Smooth muscle cell (in vitro differentiated cells): Measurements from ENCODE around the gene GPR39. TPM values are rescaled to one million over a fixed set of nuclear protein-coding genes. Genes with fewer than 3 reads are reported as not detected.

Source experiments
- DNase-seq: peaks from one replicate; lab custom pipeline; 2025; ENCODE audit not compliant: unreplicated experiment; lab: John Stamatoyannopoulos, UW
- H2AFZ ChIP-seq: fragments of 200-600 bp; sonication (generic); 2 replicates; pipeline ENCODE4 v1.6.0; 2016; ENCODE audit warnings: antibody characterized with exemption, low read depth, mild to moderate bottlenecking
- H3F3A ChIP-seq: fragments of 200-600 bp; sonication (generic); 2 replicates; pipeline ENCODE4 v1.6.0; 2017; ENCODE audit warnings: antibody characterized with exemption, low read depth
- H3K27ac ChIP-seq: fragments of 200-600 bp; sonication (generic); 2 replicates; pipeline ENCODE4 v1.5.1; 2016; ENCODE audit warnings: low read depth, mild to moderate bottlenecking
- H3K27me3 ChIP-seq: fragments of 200-600 bp; sonication (generic); 2 replicates; pipeline ENCODE4 v1.6.1; 2016; ENCODE audit warnings: low read depth, mild to moderate bottlenecking
- H3K36me3 ChIP-seq: fragments of 200-600 bp; sonication (generic); 2 replicates; pipeline ENCODE4 v1.5.1; 2016; ENCODE audit warnings: low read depth
- H3K4me1 ChIP-seq: fragments of 200-600 bp; sonication (generic); 2 replicates; pipeline ENCODE4 v1.5.1; 2016; ENCODE audit warnings: low read depth
- H3K4me2 ChIP-seq: fragments of 200-600 bp; sonication (generic); 2 replicates; pipeline ENCODE4 v1.6.0; 2016; ENCODE audit warnings: mild to moderate bottlenecking
- H3K4me3 ChIP-seq: fragments of 200-600 bp; sonication (generic); 2 replicates; pipeline ENCODE4 v1.5.1; 2016; ENCODE audit warnings: mild to moderate bottlenecking
- H3K79me2 ChIP-seq: fragments of 200-600 bp; sonication (generic); 2 replicates; pipeline ENCODE4 v1.6.0; 2016; ENCODE audit warnings: low read depth, mild to moderate bottlenecking
- H3K9ac ChIP-seq: fragments of 200-600 bp; sonication (generic); 2 replicates; pipeline ENCODE4 v1.6.0; 2016; ENCODE audit warnings: low read depth
- H3K9me3 ChIP-seq: fragments of 200-600 bp; sonication (generic); replicated peaks from 2 replicates; pipeline ENCODE4 v1.5.1; 2016; ENCODE audit warnings: low read depth
- H4K20me1 ChIP-seq: fragments of 200-600 bp; sonication (generic); 2 replicates; pipeline ENCODE4 v1.6.0; 2016; ENCODE audit warnings: low read depth
- CTCF ChIP-seq: fragments of 200-600 bp; sonication (generic); IDR thresholded peaks from 2 replicates; pipeline ENCODE4 v1.5.1; 2017; ENCODE audit warnings: borderline replicate concordance, mild to moderate bottlenecking, antibody characterized with exemption; ENCODE audit not compliant: insufficient read depth, poor library complexity, severe bottlenecking
- WGBS: methylation state at CpG from one replicate; pipeline ENCODE4 v1.1.7; 2016; ENCODE audit warnings: low lambda C conversion rate; 5-methylcytosine and 5-hydroxymethylcytosine counted together
- polyA plus RNA-seq: library from polyadenylated mRNA; unstranded; fragments of >200 nt; fragmentation: Nextera tagmentation; extraction: Ambion mirVana; gene quantifications from 2 replicates; pipeline ENCODE4 v1.2.1, GENCODE V29; 2016
- total RNA-seq: library from RNA; depleted of rRNA; stranded (reverse); fragments of >200 nt; gene quantifications from 2 replicates; pipeline ENCODE4 v1.2.3, GENCODE V29; 2014

Gene GPR39
- total and polyA plus RNA-seq, 2 experiments from 2014 or later: 0.87 to 1.4 TPM

DNA sequence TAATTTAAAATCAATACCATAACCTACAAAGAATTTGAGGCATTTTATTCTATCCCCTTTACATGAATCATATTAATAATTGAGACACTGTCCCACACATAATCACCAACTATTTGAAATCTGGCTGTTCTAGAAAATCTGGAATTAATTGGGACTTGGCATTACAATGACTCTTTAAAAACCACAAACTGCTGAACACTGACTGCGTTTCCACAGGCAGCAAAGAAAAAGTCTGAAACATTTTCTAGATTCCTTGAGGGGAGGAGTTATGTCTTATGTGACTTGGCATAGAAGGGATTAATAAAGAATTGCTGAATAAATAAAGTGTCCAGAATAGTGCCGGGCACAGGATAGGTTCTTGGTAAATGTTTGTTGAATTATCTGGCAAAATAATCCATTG lies 61.4 kb downstream of the GPR39 start:
- DNase-seq: no peak
- Histone ChIP-seq H3K4me2 (no peak overlapping the region), H3K4me1 (no peaks in the 10 kb centered on the region), H3K27me3 (no peaks in the 10 kb centered on the region), H3F3A (no peaks in the 10 kb centered on the region), H4K20me1 (no peaks in the 10 kb centered on the region), H3K9ac (no peak overlapping the region), H3K9me3 (no peaks in the 10 kb centered on the region), H3K27ac (no peak overlapping the region), H3K36me3 (no peaks in the 10 kb centered on the region), H3K79me2 (no peaks in the 10 kb centered on the region), H3K4me3 (no peak overlapping the region), H2AFZ (no peak overlapping the region)
- WGBS: 67% methylated on average over 2 of the region's 2 CpGs
- TF ChIP-seq CTCF: no peak

DNA sequence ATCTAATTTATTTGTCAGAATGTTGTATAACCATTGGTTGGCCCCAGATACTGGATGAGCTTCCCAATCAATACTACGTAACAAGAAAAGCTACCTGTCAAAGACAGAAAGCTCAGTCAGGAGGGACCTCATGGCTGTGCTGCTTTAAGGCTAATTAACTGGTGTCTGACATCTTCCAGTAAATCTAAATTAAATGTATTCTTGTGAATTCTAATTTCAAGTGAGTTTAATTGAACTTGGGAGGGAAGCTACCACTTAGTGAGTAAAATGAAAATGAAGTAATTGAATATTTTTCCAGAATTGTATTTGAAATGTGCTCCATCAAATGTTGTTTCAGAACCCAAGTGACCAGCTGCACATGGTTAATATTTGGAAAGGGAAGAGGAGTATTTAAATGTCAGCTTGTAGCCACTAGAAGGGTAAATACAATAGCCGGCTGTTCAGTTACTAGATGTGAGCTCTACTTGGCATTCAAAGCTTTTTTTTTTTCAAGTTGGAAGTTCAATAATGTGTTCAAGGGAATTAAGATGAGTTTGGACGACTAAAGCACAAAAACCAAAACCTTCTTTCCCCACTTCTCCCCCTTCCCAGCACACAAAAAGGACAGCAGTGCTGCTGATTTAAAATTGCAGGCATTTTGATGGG lies 62.0 kb downstream of the GPR39 start:
- no peak overlapping the region for H3K4me3 ChIP-seq
- no peak for DNase-seq
- no peak overlapping the region for H3K27ac ChIP-seq
- no peak overlapping the region for H2AFZ ChIP-seq
- no peaks in the 10 kb centered on the region for H3K4me1 ChIP-seq
- no peaks in the 10 kb centered on the region for H3F3A ChIP-seq
- no peaks in the 10 kb centered on the region for H3K36me3 ChIP-seq
- WGBS: 77% methylated on average over 3 of the region's 3 CpGs
- no peaks in the 10 kb centered on the region for H3K9me3 ChIP-seq
- no peaks in the 10 kb centered on the region for H3K79me2 ChIP-seq
- H3K27me3 ChIP-seq: no peaks in the 10 kb centered on the region
- no peak overlapping the region for H3K9ac ChIP-seq
- H3K4me2 ChIP-seq: no peak overlapping the region
- H4K20me1 ChIP-seq: no peaks in the 10 kb centered on the region
- no peak for TF ChIP-seq CTCF

DNA sequence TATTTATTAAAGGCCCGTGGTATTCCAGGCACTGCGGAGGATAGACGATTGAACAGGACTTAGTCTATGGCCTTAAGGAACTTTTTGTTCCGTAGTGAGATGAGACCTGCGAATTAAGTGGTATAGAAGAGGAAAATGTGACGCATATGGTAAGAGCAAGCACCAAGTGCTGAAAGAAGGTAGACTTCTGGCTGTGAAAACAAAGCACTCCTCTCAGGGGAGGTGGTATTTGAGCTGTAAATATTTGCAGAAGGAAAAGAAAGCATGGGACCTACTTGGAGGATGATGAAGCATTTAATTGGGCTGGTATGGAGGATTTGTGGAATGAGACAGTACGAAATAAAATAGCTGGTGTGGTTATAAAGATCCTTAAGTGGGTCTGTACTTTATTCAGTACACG lies 62.5 kb downstream of the GPR39 start:
- 88% methylated on average over 8 of the region's 8 CpGs for WGBS
- no peak for DNase-seq
- Histone ChIP-seq H4K20me1 (no peaks in the 10 kb centered on the region), H3K4me3 (no peak overlapping the region), H2AFZ (no peak overlapping the region), H3K79me2 (no peaks in the 10 kb centered on the region), H3K27me3 (no peaks in the 10 kb centered on the region), H3K4me2 (no peak overlapping the region), H3K4me1 (no peaks in the 10 kb centered on the region), H3K27ac (no peak overlapping the region), H3K9me3 (no peaks in the 10 kb centered on the region), H3F3A (no peaks in the 10 kb centered on the region), H3K36me3 (no peaks in the 10 kb centered on the region), H3K9ac (no peak overlapping the region)
- TF ChIP-seq CTCF: no peak

DNA sequence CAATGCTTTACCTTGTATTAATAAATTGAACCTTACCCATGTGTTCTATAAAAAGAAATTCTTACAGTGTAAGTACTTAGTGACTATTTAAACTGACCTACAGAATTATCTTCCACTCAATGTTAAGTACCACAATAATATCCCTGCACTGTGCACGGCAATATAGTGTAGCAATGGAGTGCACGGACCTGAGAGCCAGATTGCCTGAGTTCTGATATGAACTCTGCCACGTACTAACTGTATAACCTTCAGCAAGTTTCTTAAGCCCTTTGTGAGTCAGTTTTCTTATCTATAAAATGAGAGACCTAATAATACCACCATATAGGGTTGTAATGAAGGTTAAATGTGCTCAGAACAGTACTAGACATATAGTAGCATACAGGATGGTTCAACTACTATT lies 66.2 kb downstream of the GPR39 start:
- 85% methylated on average over 3 of the region's 3 CpGs for WGBS
- H3K79me2 ChIP-seq: no peaks in the 10 kb centered on the region
- no peak for TF ChIP-seq CTCF

More for the DNA sequence above, 66.2 kb downstream of the GPR39 start:
- Histone ChIP-seq H3K9me3 (no peaks in the 10 kb centered on the region), H3K9ac (no peak overlapping the region), H2AFZ (no peak overlapping the region), H3K4me1 (no peaks in the 10 kb centered on the region), H3K27ac (no peak overlapping the region), H3K4me3 (no peak overlapping the region), H3K36me3 (no peaks in the 10 kb centered on the region), H3F3A (no peaks in the 10 kb centered on the region), H4K20me1 (no peaks in the 10 kb centered on the region), H3K4me2 (no peak overlapping the region), H3K27me3 (peaks cover 6% of the 10 kb centered on the region)
- DNase-seq: no peak
